Stimulated activated CD8-positive, alpha-beta memory T cell treated with anti-CD3 and anti-CD28 coated beads, Interleukin-2, amount 100 ng/mL, for 1 hour (primary cell): Measurements from ENCODE around the gene KRTAP20-2.

Experiments used
- DNase-seq, 2 donors: peaks; one replicate each; pipeline ENCODE4 v3.0.0-alpha.2; 2020; ENCODE audit warnings: low read depth in 2 of 2

Gene KRTAP20-2

GRCh38 chr21:30634906-30635305, at the start of gene KRTAP20-2:
Gene KRTAP20-2, plus strand, starts transcription at chr21:30635206. Its CDS starts 58 bp downstream, at chr21:30635264.
- DNase-seq = no peak

- no peak for DNase-seq
These were observed 44.7 kb upstream of the KRTAP20-2 start, which contains the start of gene KRTAP22-2 for GRCh38 chr21:30590297-30590696. Gene KRTAP22-2, minus strand, starts transcription at chr21:30590397.

- DNase-seq = no peak
These were observed 42.9 kb upstream of the KRTAP20-2 start, which contains the start of gene KRTAP6-3 for GRCh38 chr21:30592140-30592539. Gene KRTAP6-3, plus strand, starts transcription at chr21:30592440. Its CDS starts 6 bp downstream, at chr21:30592446.

- DNase-seq = no peak
These were observed 36.2 kb upstream of the KRTAP20-2 start, which contains the start of gene KRTAP6-2 for GRCh38 chr21:30598802-30599201. Gene KRTAP6-2, minus strand, starts transcription at chr21:30598902. Its CDS starts 28 bp downstream, at chr21:30598874.

GRCh38 chr21:30600787-30601186, 34.2 kb upstream of the KRTAP20-2 start, which contains the start of gene KRTAP22-1:
Gene KRTAP22-1, plus strand, starts transcription at chr21:30601087.
- no peak for DNase-seq

GRCh38 chr21:30605968-30606367, 29.0 kb upstream of the KRTAP20-2 start:
- DNase-seq = no peak

GRCh38 chr21:30612132-30612531, 22.9 kb upstream of the KRTAP20-2 start:
- no peak for DNase-seq

- no peak for DNase-seq
These were observed 21.2 kb upstream of the KRTAP20-2 start, which contains the start of gene KRTAP6-1 for GRCh38 chr21:30613836-30614235. Gene KRTAP6-1, minus strand, starts transcription at chr21:30613930. Its CDS starts 26 bp downstream, at chr21:30613904.

- DNase-seq = no peak
These were observed 19.8 kb upstream of the KRTAP20-2 start for GRCh38 chr21:30615199-30615598.

- DNase-seq = no peak
These were observed 18.9 kb upstream of the KRTAP20-2 start, which contains the start of gene KRTAP20-1 for GRCh38 chr21:30616125-30616524. Gene KRTAP20-1, plus strand, starts transcription at chr21:30616425. Its CDS starts 30 bp downstream, at chr21:30616455.

GRCh38 chr21:30620080-30620479, 14.9 kb upstream of the KRTAP20-2 start:
- no peak for DNase-seq

- no peak for DNase-seq
These were observed 14.5 kb upstream of the KRTAP20-2 start, which contains the start of gene KRTAP20-4 for GRCh38 chr21:30620522-30620921. Gene KRTAP20-4, plus strand, starts transcription at chr21:30620627.

GRCh38 chr21:30623362-30623761, 11.6 kb upstream of the KRTAP20-2 start:
- DNase-seq = no peak

- DNase-seq = no peak
These were observed 9.4 kb upstream of the KRTAP20-2 start for GRCh38 chr21:30625449-30626165.

GRCh38 chr21:30628109-30628508, 6.9 kb upstream of the KRTAP20-2 start:
- DNase-seq = no peak

- DNase-seq = no peak
These were observed 5.8 kb upstream of the KRTAP20-2 start for GRCh38 chr21:30629200-30629599.

- no peak for DNase-seq
These were observed 3.7 kb downstream of the KRTAP20-2 start for GRCh38 chr21:30638686-30639085.

GRCh38 chr21:30642564-30642963, 7.6 kb downstream of the KRTAP20-2 start, which contains the start of gene KRTAP20-3:
Gene KRTAP20-3, plus strand, starts transcription at chr21:30642864.
- DNase-seq = no peak

GRCh38 chr21:30646904-30647414, 12.0 kb downstream of the KRTAP20-2 start:
- no peak for DNase-seq

- no peak for DNase-seq
These were observed 17.9 kb downstream of the KRTAP20-2 start for GRCh38 chr21:30652891-30653290.

GRCh38 chr21:30668776-30669175, 33.8 kb downstream of the KRTAP20-2 start:
- no peak for DNase-seq

GRCh38 chr21:30672985-30673650, 38.1 kb downstream of the KRTAP20-2 start:
- no peak for DNase-seq
